HG03045 (cell line): ENCODE data around the gene TCF7L2.

Experiments used
- ATAC-seq: cut with Tn5 transposase; IDR thresholded peaks from one replicate; pipeline ENCODE4 v1.9.1; 2021; ENCODE audit warnings: mild to moderate bottlenecking, moderate library complexity; ENCODE audit not compliant: unreplicated experiment

TCF7L2 gene

DNA sequence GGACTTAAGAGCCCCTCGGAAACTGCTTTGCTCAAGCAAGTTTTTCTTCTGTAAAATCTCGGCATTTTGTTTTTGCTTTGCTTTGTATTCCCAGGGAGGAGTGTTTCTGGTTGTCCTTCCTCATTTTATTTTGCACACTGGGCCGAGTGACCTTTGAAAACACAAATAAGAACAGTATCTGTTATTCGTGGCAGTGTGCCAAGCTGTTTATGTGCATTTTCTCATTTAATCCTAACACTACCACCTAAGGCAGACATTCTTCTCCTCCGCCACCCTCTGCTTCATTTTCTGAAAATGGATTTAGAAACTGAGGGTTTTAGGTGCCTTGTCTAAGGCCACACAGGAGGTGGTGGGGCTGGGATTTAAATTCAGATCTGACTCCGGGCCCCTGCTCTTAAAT, 218.5 kb downstream of the TCF7L2 start:
- ATAC-seq = no peak

DNA sequence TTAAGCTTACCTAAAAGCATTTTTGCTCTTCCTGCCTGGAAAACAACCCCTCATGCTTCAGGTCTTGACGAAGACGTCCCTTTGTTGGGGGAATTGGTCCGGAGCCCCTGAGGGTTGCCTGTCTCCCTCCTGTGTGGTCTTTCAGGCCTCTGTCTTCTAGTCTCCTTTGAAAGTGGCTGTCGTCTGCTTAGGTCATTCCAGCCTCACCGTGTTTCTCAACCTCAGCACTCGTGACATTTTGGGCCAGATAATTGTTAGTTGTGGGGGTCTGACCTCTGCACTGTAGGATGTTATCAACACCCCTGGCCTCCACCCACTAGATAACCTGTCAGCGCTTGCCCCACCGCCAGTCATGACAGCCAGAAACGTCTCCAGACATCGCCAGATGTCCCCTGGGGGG, 219.1 kb downstream of the TCF7L2 start:
- ATAC-seq = no peak

- peak; percentile 68 for ATAC-seq
These were observed 219.9 kb downstream of the TCF7L2 start for GRCh38 chr10:113169853-113170460.

- ATAC-seq = no peak
These were observed 221.6 kb downstream of the TCF7L2 start for GRCh38 chr10:113171662-113172061.

GRCh38 chr10:113175176-113175575, 225.1 kb downstream of the TCF7L2 start:
- no peak for ATAC-seq

DNA sequence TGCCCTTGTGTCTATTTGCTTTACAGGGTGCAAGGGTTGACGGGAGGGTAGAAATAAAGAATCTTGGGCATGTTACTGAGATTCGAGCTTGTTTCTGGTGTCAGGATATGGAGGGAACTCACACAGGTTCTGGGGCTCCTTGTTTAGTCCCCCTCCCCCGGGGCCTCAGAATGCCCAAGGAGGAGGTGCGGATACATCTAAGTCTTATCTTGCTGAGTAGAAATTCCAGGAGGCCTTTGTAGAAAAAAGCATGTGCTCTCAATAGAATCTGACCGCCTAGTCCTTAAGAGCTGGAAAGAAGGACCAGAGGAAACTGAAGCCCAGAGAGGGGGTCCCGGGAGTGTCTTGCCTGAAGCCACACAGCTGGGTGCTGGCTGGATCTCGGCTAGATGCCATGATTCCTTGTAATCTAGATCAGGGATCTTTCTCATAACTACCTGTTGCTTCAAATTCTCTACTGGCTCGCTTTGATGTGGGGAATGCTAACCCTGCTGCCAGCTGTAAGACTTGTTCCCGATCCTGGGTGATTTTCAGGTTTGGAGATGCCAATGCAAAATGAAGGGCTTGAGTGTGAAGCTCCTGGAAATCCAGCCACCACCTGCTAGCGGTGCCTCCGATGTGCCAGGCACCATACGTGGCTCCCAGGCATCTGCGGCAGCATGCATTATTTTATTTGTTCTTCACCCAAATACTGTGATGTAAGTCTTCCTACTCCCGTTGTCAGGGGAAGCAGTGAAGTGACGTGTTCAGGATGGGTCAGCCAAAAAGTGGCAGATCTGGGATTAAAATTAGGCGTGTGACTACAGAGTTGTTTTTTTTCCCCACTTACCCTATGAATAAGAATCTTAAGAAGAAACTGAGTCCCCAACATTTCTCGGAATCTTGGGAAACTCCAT, 226.0 kb downstream of the TCF7L2 start:
- ATAC-seq = no peak

GRCh38 chr10:113176652-113177155, 226.7 kb downstream of the TCF7L2 start:
- ATAC-seq = no peak

DNA sequence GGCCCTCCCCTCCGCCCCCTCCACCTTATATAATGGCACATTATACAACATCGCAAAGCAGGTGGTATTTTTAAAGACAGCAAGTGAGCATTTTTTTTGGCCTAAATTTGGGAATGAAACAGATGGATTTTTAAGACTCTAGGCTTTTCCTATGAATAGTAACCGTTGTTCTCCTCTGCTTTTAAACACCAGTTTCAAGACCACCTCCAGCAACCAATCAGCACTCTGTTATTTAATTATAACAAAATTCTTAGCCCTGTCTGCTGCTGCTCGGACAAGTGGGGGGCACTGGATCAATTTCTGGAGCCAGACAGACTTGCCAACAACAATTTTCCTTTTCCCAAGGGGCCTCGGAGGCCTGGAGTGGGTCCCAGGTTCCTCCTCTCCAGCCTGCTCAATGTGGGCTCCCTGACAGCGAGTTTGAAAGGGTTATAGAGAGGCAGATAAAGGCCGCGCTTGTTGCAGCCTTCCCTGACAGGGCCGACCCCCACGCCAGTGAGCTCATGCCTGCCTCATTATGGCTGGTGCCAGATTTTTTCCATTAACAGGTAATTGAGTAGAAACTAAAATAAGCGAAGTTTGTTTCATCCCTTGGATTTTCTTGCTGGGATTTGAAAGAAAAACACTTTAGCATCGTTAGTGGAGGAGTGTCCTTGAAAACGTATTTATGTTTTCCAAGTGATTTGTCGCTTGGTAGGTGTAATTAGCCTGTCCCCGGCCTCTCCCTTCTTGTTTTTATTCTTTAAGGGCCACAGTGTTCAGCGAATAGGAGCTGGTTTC, 227.3 kb downstream of the TCF7L2 start:
- ATAC-seq = no peak

GRCh38 chr10:113177936-113178335, 227.9 kb downstream of the TCF7L2 start:
- ATAC-seq = no peak

DNA sequence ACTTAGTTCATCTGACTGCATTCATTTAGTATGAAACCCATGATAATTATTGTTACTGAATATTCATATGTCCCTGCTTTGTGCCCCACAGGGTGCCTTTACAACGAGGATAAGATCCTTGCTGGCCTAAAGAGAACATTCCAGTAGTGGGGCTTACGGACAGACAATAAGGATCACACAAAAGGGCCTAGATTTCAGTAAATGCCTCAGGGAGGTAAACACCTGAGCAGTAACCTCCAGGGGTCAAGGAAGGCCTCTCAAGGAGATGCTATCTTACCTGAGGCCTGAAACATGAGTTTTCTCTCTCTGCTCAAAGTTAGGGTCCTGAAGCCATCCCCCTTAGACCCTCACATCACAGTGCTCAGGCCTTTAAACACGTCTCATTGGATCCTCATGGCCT, 228.7 kb downstream of the TCF7L2 start:
- no peak for ATAC-seq

GRCh38 chr10:113179265-113179664, 229.2 kb downstream of the TCF7L2 start:
- no peak for ATAC-seq

DNA sequence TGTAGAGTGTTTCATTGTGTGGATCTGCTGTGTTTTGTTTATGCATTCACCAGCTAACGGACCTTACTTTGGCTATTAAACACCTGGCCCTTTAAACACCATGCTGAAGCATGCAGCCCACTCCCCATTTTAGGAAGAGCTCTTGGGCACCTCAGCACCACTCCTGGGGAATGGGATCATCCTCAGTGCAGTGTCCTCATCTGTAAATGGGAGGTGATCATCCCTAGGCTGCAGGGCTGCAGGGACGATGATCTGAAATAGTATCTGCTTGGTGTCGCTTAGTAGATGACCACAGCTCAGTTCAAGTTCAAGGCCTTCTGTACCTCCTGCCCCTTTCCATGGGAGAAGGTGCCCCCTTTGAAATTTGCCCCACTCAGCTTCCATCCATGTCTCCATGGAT, 229.9 kb downstream of the TCF7L2 start:
- ATAC-seq = no peak

DNA sequence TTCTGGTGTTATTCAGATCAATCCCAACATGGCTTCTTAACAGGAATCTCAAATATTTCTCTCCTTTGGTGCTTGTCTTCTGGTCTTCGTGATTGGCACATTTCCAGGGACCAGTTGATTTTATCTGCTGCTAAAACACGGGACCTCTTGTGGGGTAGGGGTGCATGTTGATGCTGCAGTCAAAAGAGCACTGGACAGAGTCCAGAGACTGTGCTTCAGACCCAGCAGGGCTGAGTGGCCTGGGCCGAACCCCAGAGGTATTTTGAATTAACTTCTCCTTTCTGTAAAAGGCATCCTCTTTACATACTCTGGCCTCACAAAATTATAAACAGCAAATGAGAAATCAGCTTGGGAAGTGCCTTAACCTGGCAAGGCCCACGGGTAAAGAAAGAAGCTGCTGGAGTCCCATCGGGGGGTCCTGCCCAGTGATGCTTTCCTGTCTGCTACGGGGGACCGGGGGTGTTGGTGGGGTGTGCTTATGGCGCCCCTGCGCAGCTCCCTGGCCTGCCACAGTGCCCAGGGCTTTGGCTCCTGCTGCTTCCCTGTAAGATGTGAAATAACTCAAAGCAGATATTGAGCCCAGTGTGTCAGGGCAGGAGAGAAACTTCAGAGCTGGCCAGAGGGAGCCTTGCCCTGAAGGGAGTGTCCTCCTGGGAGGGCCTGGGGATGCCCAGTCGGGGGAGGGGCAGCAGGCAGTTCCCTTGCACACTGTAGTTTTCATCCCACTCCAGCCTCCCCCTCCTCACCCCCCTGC, 230.5 kb downstream of the TCF7L2 start:
- no peak for ATAC-seq

GRCh38 chr10:113182154-113182553, 232.1 kb downstream of the TCF7L2 start:
- no peak for ATAC-seq

GRCh38 chr10:113183573-113183972, 233.5 kb downstream of the TCF7L2 start:
- ATAC-seq = no peak

- no peak for ATAC-seq
These were observed 237.2 kb downstream of the TCF7L2 start for GRCh38 chr10:113187063-113187777.

GRCh38 chr10:113199459-113199858, 249.4 kb downstream of the TCF7L2 start:
- ATAC-seq = no peak

GRCh38 chr10:113202011-113202410, 252.0 kb downstream of the TCF7L2 start:
- no peak for ATAC-seq

DNA sequence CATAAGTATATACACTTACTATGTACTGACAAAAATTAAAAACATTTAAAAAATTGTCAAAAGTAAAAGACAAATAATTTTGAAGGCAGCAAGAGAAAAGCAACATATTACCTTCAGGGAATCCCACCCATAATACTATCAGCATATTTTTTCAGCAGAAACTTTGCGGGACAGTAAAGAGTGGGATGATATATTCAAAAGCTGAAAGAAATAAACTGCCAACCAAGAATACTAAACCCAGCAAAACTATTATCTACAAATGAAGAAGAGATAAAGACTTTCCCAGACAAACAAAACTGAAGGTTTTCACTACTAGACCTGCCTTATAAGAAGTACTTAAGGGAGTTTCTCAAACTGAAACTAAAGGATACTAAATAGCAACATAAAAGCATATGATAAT, 257.9 kb downstream of the TCF7L2 start:
- ATAC-seq = no peak

DNA sequence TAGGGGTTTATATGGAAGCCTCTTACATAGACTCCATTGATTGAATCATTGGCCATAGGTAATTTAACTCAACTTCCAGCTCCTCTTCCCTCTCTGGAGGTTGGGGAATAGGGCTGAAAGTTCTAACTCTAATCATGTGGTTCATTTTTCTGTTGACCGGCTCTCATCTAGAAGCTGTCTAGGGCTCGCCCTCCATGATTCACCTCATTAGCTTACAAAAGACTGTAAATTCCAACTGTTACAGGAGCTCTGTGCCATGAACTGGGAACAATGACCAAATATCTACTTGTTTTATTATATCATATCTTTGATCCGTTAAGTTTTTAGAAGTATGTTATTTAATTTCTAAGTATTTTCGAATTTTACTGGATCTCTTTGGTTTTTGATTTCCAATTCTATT, 263.0 kb downstream of the TCF7L2 start:
- no peak for ATAC-seq
